22Rv1 (cell line): ENCODE data around the gene LRRC59.
"Not testable (repeated sequence)": the region's sequence is repeated elsewhere in the genome, so short reads cannot be mapped to it uniquely, and the experiment has no call there.

Source experiments
- H3K27ac ChIP-seq: fragments of 450-650 bp; 2 replicates; pipeline ENCODE4 v1.5.1; 2017
- CTCF ChIP-seq: fragments of 450-650 bp; IDR thresholded peaks from 2 replicates; pipeline ENCODE4 v1.5.1; 2017; ENCODE audit warnings: mild to moderate bottlenecking
- ZFX ChIP-seq: fragments of 450-650 bp; IDR thresholded peaks from 2 replicates; pipeline ENCODE4 v1.6.1; 2017; ENCODE audit warnings: antibody characterized with exemption, borderline replicate concordance

Gene LRRC59

GRCh38 chr17:50338645-50339044, 58.7 kb downstream of the LRRC59 start:
- TF ChIP-seq CTCF = no peak
- TF ChIP-seq ZFX = no peak
- no peak overlapping the region for H3K27ac ChIP-seq

GRCh38 chr17:50337956-50338355, 59.4 kb downstream of the LRRC59 start:
- TF ChIP-seq CTCF = no peak
- no peak for TF ChIP-seq ZFX

GRCh38 chr17:50333291-50334057, 63.8 kb downstream of the LRRC59 start:
- H3K27ac ChIP-seq = not testable (repeated sequence)

More at GRCh38 chr17:50337956-50338355, 59.4 kb downstream of the LRRC59 start:
- H3K27ac ChIP-seq = no peak overlapping the region

- TF ChIP-seq CTCF (no peak), ZFX (no peak)
These were observed 65.1 kb downstream of the LRRC59 start for GRCh38 chr17:50332196-50332595.

More at GRCh38 chr17:50332196-50332595, 65.1 kb downstream of the LRRC59 start:
- H3K27ac ChIP-seq = no peak overlapping the region
